ENCODE results near the gene PNLIPRP2. TPM values are rescaled to one million over a fixed set of nuclear protein-coding genes. Genes with fewer than 3 reads are reported as not detected.

PNLIPRP2 gene
- total and polyA plus RNA-seq, 2 of the 4 experiments (the other 2 are of a cell fraction): not detected

DNA sequence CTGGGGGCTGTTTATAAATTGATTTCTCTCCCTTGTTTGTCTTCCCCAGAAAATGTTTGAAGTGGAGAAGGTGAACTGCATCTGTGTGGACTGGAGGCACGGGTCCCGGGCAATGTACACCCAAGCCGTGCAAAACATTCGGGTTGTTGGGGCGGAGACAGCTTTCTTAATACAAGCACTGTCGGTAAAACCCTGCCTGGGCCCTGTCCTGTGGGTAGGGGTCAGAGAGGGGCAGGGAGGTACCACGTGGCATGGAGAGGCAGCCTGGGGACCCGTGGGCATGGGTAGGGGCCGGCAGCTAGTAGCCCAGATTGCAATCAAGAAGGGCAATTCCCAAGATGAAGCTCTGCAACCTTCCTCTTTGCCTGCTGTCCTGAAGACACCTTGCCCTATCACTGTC is 6.1 kb downstream of the PNLIPRP2 start:
- dilution Hi-C loops (cut with HindIII; ENCODE audit: low sequenced_read_pairs, unreplicated experiment): no loop called here
- CTCF ChIA-PET: interaction anchor here (1.1 to 1.7 kb wide), 2 partner anchors 159 to 161 kb away, joined by 3 to 7 read pairs; no protein-coding TSS in a partner anchor

More for the DNA sequence above, 6.1 kb downstream of the PNLIPRP2 start:
- Histone ChIP-seq H3K56ac (ENCODE audit: extremely low read depth, insufficient read depth, low read length) (no peak overlapping the region), H4K5ac (ENCODE audit: low read depth, low read length) (no peak overlapping the region), H3K9ac (ENCODE audit: low read depth, low read length) (no peak overlapping the region), H3K4ac (ENCODE audit: low read depth, low read length) (no peak overlapping the region), H2AFZ (replicated peaks; ENCODE audit: low read length, poor library complexity) (peak overlapping the region; percentile 51), H2BK120ac (ENCODE audit: low read depth, low read length) (no peak overlapping the region), H2AK9ac (replicated peaks; ENCODE audit: low read depth, low read length, poor library complexity) (no peak overlapping the region), H4K20me1 (ENCODE audit: insufficient read depth, low read length) (no peaks in the 10 kb centered on the region), H3K9me1 (ENCODE audit: insufficient read depth, low read length) (no peaks in the 10 kb centered on the region), H4K8ac (ENCODE audit: low read depth in 2 of 2, low read length in 2 of 2) (no peak overlapping the region), H3K27ac (ENCODE audit: insufficient read depth, low read length) (no peak overlapping the region), H3K18ac (ENCODE audit: low read depth, low read length) (no peak overlapping the region), H4K91ac (ENCODE audit: insufficient read depth, low read depth, low read length) (no peak overlapping the region), H3K27me3 (ENCODE audit: control insufficient read depth, insufficient read depth, low read length) (peaks cover 12% of the 10 kb centered on the region), H3K23ac (ENCODE audit: low read depth, low read length) (no peak overlapping the region), H3K9me3 (ENCODE audit: control insufficient read depth, insufficient read depth, low read length) (no peaks in the 10 kb centered on the region), H2BK15ac (ENCODE audit: low read depth, low read length) (no peak overlapping the region), H3K4me2 (ENCODE audit: low read depth, low read length) (no peak overlapping the region), H3K36me3 (ENCODE audit: control insufficient read depth, insufficient read depth, low read length) (no peaks in the 10 kb centered on the region), H2AK5ac (ENCODE audit: low read depth, low read length) (no peak overlapping the region), H2BK20ac (ENCODE audit: low read depth, low read length) (no peak overlapping the region), H3K14ac (replicated peaks; ENCODE audit: low read depth, low read length) (no peak overlapping the region), H3K4me3 (ENCODE audit: insufficient read depth, low read depth, low read length) (no peak overlapping the region), H2BK5ac (ENCODE audit: low read depth, low read length, poor library complexity, severe bottlenecking) (no peak overlapping the region), H3K79me1 (ENCODE audit: low read depth in 1 of 2, low read length in 2 of 2) (no peaks in the 10 kb centered on the region), H3K4me1 (ENCODE audit: control insufficient read depth, insufficient read depth, low read length) (no peaks in the 10 kb centered on the region)
- no peak for TF ChIP-seq MAZ (IDR thresholded peaks at IDR 0.05; ENCODE audit: borderline replicate concordance, low read depth, low read length)
- TF ChIP-seq MXI1 (IDR thresholded peaks at IDR 0.05; ENCODE audit: borderline replicate concordance, low read depth, low read length): no peak
- TF ChIP-seq, protein P1, sequence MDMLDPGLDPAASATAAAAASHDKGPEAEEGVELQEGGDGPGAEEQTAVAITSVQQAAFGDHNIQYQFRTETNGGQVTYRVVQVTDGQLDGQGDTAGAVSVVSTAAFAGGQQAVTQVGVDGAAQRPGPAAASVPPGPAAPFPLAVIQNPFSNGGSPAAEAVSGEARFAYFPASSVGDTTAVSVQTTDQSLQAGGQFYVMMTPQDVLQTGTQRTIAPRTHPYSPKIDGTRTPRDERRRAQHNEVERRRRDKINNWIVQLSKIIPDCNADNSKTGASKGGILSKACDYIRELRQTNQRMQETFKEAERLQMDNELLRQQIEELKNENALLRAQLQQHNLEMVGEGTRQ (IDR thresholded peaks at IDR 0.05; ENCODE audit: low read depth, low read length): no peak
- no peak for TF ChIP-seq FOS (IDR thresholded peaks at IDR 0.05; ENCODE audit: low read depth, low read length)
- no peak for TF ChIP-seq RFX5 (IDR thresholded peaks at IDR 0.05; ENCODE audit: low read depth, low read length)
- TF ChIP-seq NFE2L2 (IDR thresholded peaks at IDR 0.05; ENCODE audit: low read depth, low read length): no peak
- no peak for TF ChIP-seq RAD21 (IDR thresholded peaks at IDR 0.05; ENCODE audit: low read length)
- TF ChIP-seq, protein P2, sequence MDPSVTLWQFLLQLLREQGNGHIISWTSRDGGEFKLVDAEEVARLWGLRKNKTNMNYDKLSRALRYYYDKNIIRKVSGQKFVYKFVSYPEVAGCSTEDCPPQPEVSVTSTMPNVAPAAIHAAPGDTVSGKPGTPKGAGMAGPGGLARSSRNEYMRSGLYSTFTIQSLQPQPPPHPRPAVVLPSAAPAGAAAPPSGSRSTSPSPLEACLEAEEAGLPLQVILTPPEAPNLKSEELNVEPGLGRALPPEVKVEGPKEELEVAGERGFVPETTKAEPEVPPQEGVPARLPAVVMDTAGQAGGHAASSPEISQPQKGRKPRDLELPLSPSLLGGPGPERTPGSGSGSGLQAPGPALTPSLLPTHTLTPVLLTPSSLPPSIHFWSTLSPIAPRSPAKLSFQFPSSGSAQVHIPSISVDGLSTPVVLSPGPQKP (IDR thresholded peaks at IDR 0.05; ENCODE audit: borderline replicate concordance, low read depth, low read length): no peak
- TF ChIP-seq CEBPB (IDR thresholded peaks at IDR 0.05; ENCODE audit: low read depth, low read length): no peak
- TF ChIP-seq, protein P3, sequence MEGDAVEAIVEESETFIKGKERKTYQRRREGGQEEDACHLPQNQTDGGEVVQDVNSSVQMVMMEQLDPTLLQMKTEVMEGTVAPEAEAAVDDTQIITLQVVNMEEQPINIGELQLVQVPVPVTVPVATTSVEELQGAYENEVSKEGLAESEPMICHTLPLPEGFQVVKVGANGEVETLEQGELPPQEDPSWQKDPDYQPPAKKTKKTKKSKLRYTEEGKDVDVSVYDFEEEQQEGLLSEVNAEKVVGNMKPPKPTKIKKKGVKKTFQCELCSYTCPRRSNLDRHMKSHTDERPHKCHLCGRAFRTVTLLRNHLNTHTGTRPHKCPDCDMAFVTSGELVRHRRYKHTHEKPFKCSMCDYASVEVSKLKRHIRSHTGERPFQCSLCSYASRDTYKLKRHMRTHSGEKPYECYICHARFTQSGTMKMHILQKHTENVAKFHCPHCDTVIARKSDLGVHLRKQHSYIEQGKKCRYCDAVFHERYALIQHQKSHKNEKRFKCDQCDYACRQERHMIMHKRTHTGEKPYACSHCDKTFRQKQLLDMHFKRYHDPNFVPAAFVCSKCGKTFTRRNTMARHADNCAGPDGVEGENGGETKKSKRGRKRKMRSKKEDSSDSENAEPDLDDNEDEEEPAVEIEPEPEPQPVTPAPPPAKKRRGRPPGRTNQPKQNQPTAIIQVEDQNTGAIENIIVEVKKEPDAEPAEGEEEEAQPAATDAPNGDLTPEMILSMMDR (conservative IDR thresholded peaks at IDR 0.05; ENCODE audit: low read depth, low read length): no peak
- no peak for TF ChIP-seq CHD1 (IDR thresholded peaks at IDR 0.05; ENCODE audit: low read depth, low read length)
- TF ChIP-seq BHLHE40 (IDR thresholded peaks at IDR 0.05; ENCODE audit: low read depth, low read length): no peak
- no peak for TF ChIP-seq POLR2A (IDR thresholded peaks at IDR 0.05; ENCODE audit: low read depth, low read length)
- no peak for TF ChIP-seq SMC3 (IDR thresholded peaks at IDR 0.05; ENCODE audit: low read depth, low read length)
- no peak for TF ChIP-seq RCOR1 (IDR thresholded peaks at IDR 0.05; ENCODE audit: insufficient replicate concordance, low read length)
- no peak for TF ChIP-seq MAFK (IDR thresholded peaks at IDR 0.05; ENCODE audit: low read depth, low read length)
- no TSS peak for BruUV-seq (replicated peaks)
- ATAC-seq (ENCODE audit: low read depth): 0 out of 2 replicates have a peak, but pooled peaks have one; percentile 11
- DNase-seq: no peak
- intact Hi-C loops (cut with micrococcal nuclease): loop anchor here (1.0 kb wide), 1 partner anchor 161 kb away; no protein-coding TSS in a partner anchor
- POLR2A ChIA-PET (ENCODE audit: unreplicated experiment): no interaction called here
- in situ Hi-C loops (cut with MboI; ENCODE audit: low sequenced_read_pairs): no loop called here
- no CpG with 5 or more reads among the region's 9 CpGs for WGBS, 2 experiments (ENCODE audit: extremely low coverage in 2 of 2, insufficient read length in 1 of 2)

Data from IMR-90 (cell line).